SK-N-SH treated with all-trans-retinoic acid at 6 μM for 48 hours (cell line): Measurements from ENCODE around the gene PIK3R6.

Source experiments
- ARNTL ChIP-seq: fragments of 450-650 bp; formaldehyde crosslinking; IDR thresholded peaks from 2 replicates; pipeline ENCODE4 v1.5.0; 2020; ENCODE audit warnings: low read depth, mild to moderate bottlenecking, moderate library complexity, borderline replicate concordance
- ESRRG ChIP-seq: fragments of 250-450 bp; sonication (Bioruptor Pico); IDR thresholded peaks from 2 replicates; pipeline ENCODE4 v1.6.1; 2021; ENCODE audit warnings: mild to moderate bottlenecking
- ISL1 ChIP-seq: fragments of 250-450 bp; sonication (Bioruptor Pico); IDR thresholded peaks from 2 replicates; pipeline ENCODE4 v2.1.2; 2022; ENCODE audit warnings: mild to moderate bottlenecking, moderate library complexity
- OSR1 ChIP-seq: fragments of 250-450 bp; sonication (Bioruptor Pico); IDR thresholded peaks from 2 replicates; pipeline ENCODE4 v1.8.0; 2022; ENCODE audit warnings: moderate library complexity, mild to moderate bottlenecking, inconsistent platforms
- RARB ChIP-seq: fragments of 250-450 bp; sonication (Bioruptor Pico); IDR thresholded peaks from 2 replicates; pipeline ENCODE4 v1.8.0; 2021; ENCODE audit warnings: mild to moderate bottlenecking, moderate library complexity
- SNAI2 ChIP-seq: fragments of 250-450 bp; sonication (Bioruptor Pico); IDR thresholded peaks from 2 replicates; pipeline ENCODE4 v1.5.0; 2020; ENCODE audit warnings: mild to moderate bottlenecking, moderate library complexity
- TCF4 ChIP-seq: fragments of 250-450 bp; sonication (Bioruptor Pico); IDR thresholded peaks from 2 replicates; pipeline ENCODE4 v1.8.0; 2021; ENCODE audit warnings: mild to moderate bottlenecking, moderate library complexity, borderline replicate concordance
- ZFP30 ChIP-seq: fragments of 450-650 bp; formaldehyde crosslinking; IDR thresholded peaks from 2 replicates; pipeline ENCODE4 v1.5.0; 2022; ENCODE audit warnings: mild to moderate bottlenecking, moderate library complexity
- ZNF565 ChIP-seq: fragments of 450-650 bp; formaldehyde crosslinking; conservative IDR thresholded peaks from 2 replicates; pipeline ENCODE4 v1.5.0; 2020; ENCODE audit warnings: low read depth, mild to moderate bottlenecking, moderate library complexity
- ZNF70 ChIP-seq: fragments of 450-650 bp; formaldehyde crosslinking; IDR thresholded peaks from 2 replicates; pipeline ENCODE4 v1.5.0; 2020; ENCODE audit warnings: mild to moderate bottlenecking, moderate library complexity
- TF ChIP-seq, protein P1 (sequence below): fragments of 250-450 bp; sonication (Bioruptor Pico); IDR thresholded peaks from 2 replicates; pipeline ENCODE4 v1.5.1; 2020; ENCODE audit warnings: low read depth, mild to moderate bottlenecking, moderate library complexity
- TF ChIP-seq, protein P2 (sequence below): fragments of 250-450 bp; sonication (Bioruptor Pico); IDR thresholded peaks from 2 replicates; pipeline ENCODE4 v1.8.0; 2020; ENCODE audit warnings: mild to moderate bottlenecking, moderate library complexity, borderline replicate concordance
- TF ChIP-seq, protein P3 (sequence below): fragments of 250-450 bp; sonication (Bioruptor Pico); IDR thresholded peaks from 2 replicates; pipeline ENCODE4 v1.8.0; 2021; ENCODE audit warnings: low read depth, mild to moderate bottlenecking, moderate library complexity, borderline replicate concordance
- TF ChIP-seq, protein P4 (sequence below): fragments of 250-450 bp; sonication (Bioruptor Pico); IDR thresholded peaks from 2 replicates; pipeline ENCODE4 v1.5.1; 2021; ENCODE audit warnings: mild to moderate bottlenecking, moderate library complexity

DNA sequence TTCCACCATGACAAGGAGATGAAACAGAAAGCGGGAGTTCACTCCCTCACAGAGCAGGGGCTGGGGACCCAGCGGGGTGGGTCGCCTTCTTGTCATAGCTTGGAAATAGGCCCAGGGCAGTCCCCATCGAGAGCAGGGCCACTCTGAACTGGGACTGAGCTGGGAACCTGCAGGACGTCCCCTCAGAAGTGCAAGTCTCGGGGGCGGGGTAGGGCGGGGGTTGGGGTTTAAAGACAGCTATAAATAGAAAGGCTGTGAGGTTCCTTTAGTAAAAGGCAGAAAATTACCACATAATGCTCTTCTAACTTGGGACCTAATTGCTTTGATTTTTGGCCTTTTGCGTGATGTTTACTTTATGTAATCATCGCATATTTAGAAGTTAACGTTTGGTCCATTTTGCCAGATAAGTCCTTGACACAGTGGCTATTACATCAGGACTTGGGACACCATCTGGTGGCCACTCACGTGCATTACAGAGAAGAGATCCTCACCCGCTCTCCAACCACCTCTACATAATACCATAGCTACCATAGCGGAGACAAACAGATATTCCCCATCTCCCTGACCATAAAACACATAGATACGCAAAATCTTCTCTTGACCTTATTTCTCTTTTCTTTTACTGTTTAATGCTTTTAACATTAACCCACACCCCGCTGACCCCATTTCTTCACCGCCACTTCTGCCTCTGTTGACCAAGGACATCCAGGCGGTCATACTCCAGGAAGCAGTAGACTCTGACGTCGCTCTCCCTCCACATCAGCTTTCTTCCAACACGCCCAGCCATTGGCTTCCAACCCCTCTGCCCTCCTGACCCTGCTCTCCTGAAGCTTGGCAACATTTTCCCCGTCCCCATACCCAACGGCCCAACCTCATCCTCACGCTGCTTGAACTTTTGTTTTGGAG is 27.5 kb upstream of the PIK3R6 start:
- TF ChIP-seq ZNF565 (CRISPR knock-in tag), result no peak
- TF ChIP-seq, protein P1, sequence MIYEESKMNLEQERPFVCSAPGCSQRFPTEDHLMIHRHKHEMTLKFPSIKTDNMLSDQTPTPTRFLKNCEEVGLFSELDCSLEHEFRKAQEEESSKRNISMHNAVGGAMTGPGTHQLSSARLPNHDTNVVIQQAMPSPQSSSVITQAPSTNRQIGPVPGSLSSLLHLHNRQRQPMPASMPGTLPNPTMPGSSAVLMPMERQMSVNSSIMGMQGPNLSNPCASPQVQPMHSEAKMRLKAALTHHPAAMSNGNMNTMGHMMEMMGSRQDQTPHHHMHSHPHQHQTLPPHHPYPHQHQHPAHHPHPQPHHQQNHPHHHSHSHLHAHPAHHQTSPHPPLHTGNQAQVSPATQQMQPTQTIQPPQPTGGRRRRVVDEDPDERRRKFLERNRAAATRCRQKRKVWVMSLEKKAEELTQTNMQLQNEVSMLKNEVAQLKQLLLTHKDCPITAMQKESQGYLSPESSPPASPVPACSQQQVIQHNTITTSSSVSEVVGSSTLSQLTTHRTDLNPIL (CRISPR knock-in tag), result no peak
- no peak for TF ChIP-seq ZFP30 (CRISPR knock-in tag)
- TF ChIP-seq SNAI2, result no peak
- TF ChIP-seq, protein P2, sequence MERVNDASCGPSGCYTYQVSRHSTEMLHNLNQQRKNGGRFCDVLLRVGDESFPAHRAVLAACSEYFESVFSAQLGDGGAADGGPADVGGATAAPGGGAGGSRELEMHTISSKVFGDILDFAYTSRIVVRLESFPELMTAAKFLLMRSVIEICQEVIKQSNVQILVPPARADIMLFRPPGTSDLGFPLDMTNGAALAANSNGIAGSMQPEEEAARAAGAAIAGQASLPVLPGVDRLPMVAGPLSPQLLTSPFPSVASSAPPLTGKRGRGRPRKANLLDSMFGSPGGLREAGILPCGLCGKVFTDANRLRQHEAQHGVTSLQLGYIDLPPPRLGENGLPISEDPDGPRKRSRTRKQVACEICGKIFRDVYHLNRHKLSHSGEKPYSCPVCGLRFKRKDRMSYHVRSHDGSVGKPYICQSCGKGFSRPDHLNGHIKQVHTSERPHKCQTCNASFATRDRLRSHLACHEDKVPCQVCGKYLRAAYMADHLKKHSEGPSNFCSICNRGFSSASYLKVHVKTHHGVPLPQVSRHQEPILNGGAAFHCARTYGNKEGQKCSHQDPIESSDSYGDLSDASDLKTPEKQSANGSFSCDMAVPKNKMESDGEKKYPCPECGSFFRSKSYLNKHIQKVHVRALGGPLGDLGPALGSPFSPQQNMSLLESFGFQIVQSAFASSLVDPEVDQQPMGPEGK (CRISPR knock-in tag), result no peak
- no peak for TF ChIP-seq TCF4 (CRISPR knock-in tag)
- TF ChIP-seq ESRRG (CRISPR knock-in tag), result no peak
- no peak for TF ChIP-seq ARNTL
- TF ChIP-seq, protein P3, sequence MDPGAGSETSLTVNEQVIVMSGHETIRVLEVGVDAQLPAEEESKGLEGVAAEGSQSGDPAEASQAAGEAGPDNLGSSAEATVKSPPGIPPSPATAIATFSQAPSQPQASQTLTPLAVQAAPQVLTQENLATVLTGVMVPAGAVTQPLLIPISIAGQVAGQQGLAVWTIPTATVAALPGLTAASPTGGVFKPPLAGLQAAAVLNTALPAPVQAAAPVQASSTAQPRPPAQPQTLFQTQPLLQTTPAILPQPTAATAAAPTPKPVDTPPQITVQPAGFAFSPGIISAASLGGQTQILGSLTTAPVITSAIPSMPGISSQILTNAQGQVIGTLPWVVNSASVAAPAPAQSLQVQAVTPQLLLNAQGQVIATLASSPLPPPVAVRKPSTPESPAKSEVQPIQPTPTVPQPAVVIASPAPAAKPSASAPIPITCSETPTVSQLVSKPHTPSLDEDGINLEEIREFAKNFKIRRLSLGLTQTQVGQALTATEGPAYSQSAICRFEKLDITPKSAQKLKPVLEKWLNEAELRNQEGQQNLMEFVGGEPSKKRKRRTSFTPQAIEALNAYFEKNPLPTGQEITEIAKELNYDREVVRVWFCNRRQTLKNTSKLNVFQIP (CRISPR knock-in tag), result no peak
- TF ChIP-seq, protein P4, sequence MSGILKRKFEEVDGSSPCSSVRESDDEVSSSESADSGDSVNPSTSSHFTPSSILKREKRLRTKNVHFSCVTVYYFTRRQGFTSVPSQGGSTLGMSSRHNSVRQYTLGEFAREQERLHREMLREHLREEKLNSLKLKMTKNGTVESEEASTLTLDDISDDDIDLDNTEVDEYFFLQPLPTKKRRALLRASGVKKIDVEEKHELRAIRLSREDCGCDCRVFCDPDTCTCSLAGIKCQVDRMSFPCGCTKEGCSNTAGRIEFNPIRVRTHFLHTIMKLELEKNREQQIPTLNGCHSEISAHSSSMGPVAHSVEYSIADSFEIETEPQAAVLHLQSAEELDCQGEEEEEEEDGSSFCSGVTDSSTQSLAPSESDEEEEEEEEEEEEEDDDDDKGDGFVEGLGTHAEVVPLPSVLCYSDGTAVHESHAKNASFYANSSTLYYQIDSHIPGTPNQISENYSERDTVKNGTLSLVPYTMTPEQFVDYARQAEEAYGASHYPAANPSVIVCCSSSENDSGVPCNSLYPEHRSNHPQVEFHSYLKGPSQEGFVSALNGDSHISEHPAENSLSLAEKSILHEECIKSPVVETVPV, result no peak
- no peak for TF ChIP-seq ISL1 (CRISPR knock-in tag)
- TF ChIP-seq RARB (CRISPR knock-in tag), result no peak
- TF ChIP-seq ZNF70 (CRISPR knock-in tag), result no peak
- TF ChIP-seq OSR1 (CRISPR knock-in tag), result no peak
